ENCODE data around the gene TRUB2.

- TF ChIP-seq DPF2 (CRISPR knock-in tag; IDR thresholded peaks at IDR 0.05; ENCODE audit: borderline replicate concordance, low read depth): no peak
- TF ChIP-seq ZSCAN31 (CRISPR knock-in tag; IDR thresholded peaks at IDR 0.05; ENCODE audit: low read depth): no peak
- TF ChIP-seq EZH2 (conservative IDR thresholded peaks at IDR 0.05; ENCODE audit: low read depth, low read length): no peak
- TF ChIP-seq UBTF (CRISPR knock-in tag; IDR thresholded peaks at IDR 0.05): no peak
- TF ChIP-seq KLF6 (CRISPR knock-in tag; IDR thresholded peaks at IDR 0.05): no peak
- TF ChIP-seq CTCF (CRISPR knock-in tag; IDR thresholded peaks at IDR 0.05): no peak
- no peak for TF ChIP-seq ZFP90 (CRISPR knock-in tag; IDR thresholded peaks at IDR 0.05; ENCODE audit: borderline replicate concordance)
These were observed 1.0 kb upstream of the TRUB2 start for GRCh38 chr9:128323212-128323730.
